Keratinocyte (primary cell): ENCODE measurements around the gene NTNG2.

Source experiments
- CTCF ChIP-seq, 3 experiments: IDR thresholded peaks in 1 of 3; conservative IDR thresholded peaks in 1 of 3; optimal IDR thresholded peaks in 1 of 3; 2 replicates in 2 of 3; 3 replicates in 1 of 3; pipeline versions ENCODE3 to v1.5.1; 2011; ENCODE audit warnings: low read length in 3 of 3, mild to moderate bottlenecking in 3 of 3, moderate library complexity in 2 of 3, control low read depth in 1 of 3, inconsistent platforms in 1 of 3; ENCODE audit not compliant: insufficient read depth in 2 of 3; ENCODE audit errors: extremely low read depth in 1 of 3
- EZH2 ChIP-seq: IDR thresholded peaks from one replicate; pipeline ENCODE4 v1.6.1; 2012; ENCODE audit warnings: inconsistent platforms, mild to moderate bottlenecking, low read length, moderate library complexity

DNA sequence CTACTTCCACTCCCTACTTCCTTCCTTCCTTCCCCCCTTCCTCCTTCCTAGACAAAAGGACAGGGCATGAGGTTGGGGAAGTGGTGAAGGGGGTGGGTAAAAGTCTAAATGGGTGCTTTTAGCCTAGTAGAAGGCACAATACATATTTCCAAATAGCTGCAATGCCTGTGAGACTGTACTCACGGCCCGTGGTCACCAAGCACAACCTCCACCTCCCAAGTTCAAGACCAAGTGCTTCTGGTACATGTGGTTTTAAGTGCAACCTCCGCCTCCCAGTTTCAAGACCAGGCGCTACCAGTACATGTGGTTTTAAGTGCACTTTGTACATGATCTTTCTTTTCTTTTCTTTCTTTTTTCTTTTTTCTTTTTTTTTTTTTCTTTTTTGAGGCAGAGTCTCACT is 14.5 kb upstream of the NTNG2 start:
- TF ChIP-seq CTCF (optimal IDR thresholded peaks at IDR 0.05 in 1 of 3, IDR thresholded peaks at IDR 0.05 in 1 of 3, conservative IDR thresholded peaks at IDR 0.05 in 1 of 3; ENCODE audit: extremely low read depth in 1 of 3, insufficient read depth in 2 of 3, low read length in 3 of 3) (no peak), EZH2 (no peak)
